GM12878 (cell line): ENCODE data around the gene DCPS. TPM values are rescaled to one million over a fixed set of nuclear protein-coding genes. Genes with fewer than 3 reads are reported as not detected.
A peak's percentile ranks its signal among the peaks of the same experiment; 100 is the strongest.

Source experiments
- ASH2L ChIP-seq: fragments of 300-600, 200-600 bp; sonication (generic); IDR thresholded peaks from 2 replicates; pipeline ENCODE4 v1.6.1; 2017; ENCODE audit warnings: low read depth, mild to moderate bottlenecking, borderline replicate concordance
- BMI1 ChIP-seq: fragments of 450-650 bp; IDR thresholded peaks from 2 replicates; pipeline ENCODE4 v1.6.1; 2016; ENCODE audit warnings: mild to moderate bottlenecking, moderate library complexity, borderline replicate concordance
- CBFB ChIP-seq: IDR thresholded peaks from 2 replicates; pipeline ENCODE4 v1.6.1; 2016; ENCODE audit warnings: antibody characterized with exemption, low read depth
- CHD4 ChIP-seq: fragments of 200-600 bp; sonication (generic); IDR thresholded peaks from 2 replicates; pipeline ENCODE4 v1.6.1; 2016; ENCODE audit warnings: mild to moderate bottlenecking
- HCFC1 ChIP-seq: fragments of 150-350 bp; IDR thresholded peaks from 2 replicates; pipeline ENCODE4 v1.6.1; 2014; ENCODE audit warnings: low read length
- HSF1 ChIP-seq: fragments of 150-350 bp; IDR thresholded peaks from 2 replicates; pipeline ENCODE4 v1.6.1; 2014; ENCODE audit warnings: mild to moderate bottlenecking, low read depth, low read length
- IRF3 ChIP-seq: fragments of 450-650 bp; IDR thresholded peaks from 2 replicates; pipeline ENCODE4 v1.6.1; 2014; ENCODE audit warnings: mild to moderate bottlenecking
- NR2C2 ChIP-seq: IDR thresholded peaks from 2 replicates; pipeline ENCODE4 v1.6.1; 2011; ENCODE audit warnings: borderline replicate concordance, low read depth; ENCODE audit not compliant: control insufficient read depth, insufficient read length
- PAX8 ChIP-seq: fragments of 450-650 bp; IDR thresholded peaks from 2 replicates; pipeline ENCODE4 v1.6.1; 2017; ENCODE audit warnings: mild to moderate bottlenecking, moderate library complexity
- POU2F2 ChIP-seq: IDR thresholded peaks from 3 replicates; pipeline ENCODE4 v1.6.1; 2011; ENCODE audit warnings: low read depth, mild to moderate bottlenecking, low read length, borderline replicate concordance
- PRDM15 ChIP-seq: fragments of 450-650 bp; formaldehyde crosslinking; IDR thresholded peaks from 2 replicates; pipeline ENCODE4 v1.4.0; 2020; ENCODE audit warnings: mild to moderate bottlenecking, moderate library complexity
- RUNX3 ChIP-seq: IDR thresholded peaks from 2 replicates; pipeline ENCODE4 v1.6.1; 2012; ENCODE audit warnings: low read length, inconsistent platforms
- SMAD1 ChIP-seq: fragments of 450-650 bp; IDR thresholded peaks from 2 replicates; pipeline ENCODE4 v1.6.1; 2018; ENCODE audit warnings: mild to moderate bottlenecking, low read depth; ENCODE audit not compliant: partially characterized antibody
- SREBF1 ChIP-seq: IDR thresholded peaks from 2 replicates; pipeline ENCODE4 v1.6.1; 2012; ENCODE audit warnings: mild to moderate bottlenecking, low read length
- TCF12 ChIP-seq: IDR thresholded peaks from 2 replicates; pipeline ENCODE4 v1.6.1; 2011; ENCODE audit warnings: low read depth, mild to moderate bottlenecking, low read length
- TCF3 ChIP-seq: IDR thresholded peaks from 2 replicates; pipeline ENCODE4 v1.6.1; 2012; ENCODE audit warnings: low read depth, mild to moderate bottlenecking, low read length, borderline replicate concordance; ENCODE audit not compliant: insufficient read depth
- USF2 ChIP-seq: IDR thresholded peaks from 2 replicates; pipeline ENCODE4 v1.6.1; 2011; ENCODE audit warnings: low read depth, low read length, improper control_type of control experiment, borderline replicate concordance
- WRNIP1 ChIP-seq: IDR thresholded peaks from 2 replicates; pipeline ENCODE4 v1.6.1; 2011; ENCODE audit warnings: low read depth, low read length, improper control_type of control experiment, borderline replicate concordance
- ZBTB33 ChIP-seq: fragments of 450-650 bp; IDR thresholded peaks from 2 replicates; pipeline ENCODE4 v1.6.1; 2017; ENCODE audit warnings: mild to moderate bottlenecking
- ZNF24 ChIP-seq: fragments of 450-650 bp; IDR thresholded peaks from 2 replicates; pipeline ENCODE4 v1.6.1; 2017; ENCODE audit warnings: antibody characterized with exemption, mild to moderate bottlenecking
- ZNF384 ChIP-seq: IDR thresholded peaks from 2 replicates; pipeline ENCODE4 v1.6.1; 2012; ENCODE audit warnings: low read depth, mild to moderate bottlenecking, low read length, improper control_type of control experiment, borderline replicate concordance
- polyA plus RNA-seq, 11 experiments: library from polyadenylated mRNA; depleted of rRNA in 4 of 11; unstranded in 6 of 11; stranded (reverse) in 5 of 11; fragments of >200 nt; fragmentation: Nextera tagmentation in 4 of 11; fragmentation: Illumina TruSeq in 1 of 11; extraction: Ambion mirVana in 4 of 11; extraction: Trizol in 1 of 11; gene quantifications; 1 replicate in 1 of 11; 2 replicates in 10 of 11; pipeline versions ENCODE4 v1.2.1 to v1.2.3, GENCODE V29; 2011 to 2016; ENCODE audit warnings: inconsistent platforms in 2 of 11, missing spikeins in 2 of 11, low read depth in 1 of 11
- total RNA-seq, 4 experiments: library from RNA; depleted of rRNA in 3 of 4; stranded (reverse); fragments of >200 nt in 3 of 4; fragmentation: Illumina TruSeq in 1 of 4; extraction: Trizol in 1 of 4; gene quantifications; 2 replicates each; pipeline versions ENCODE4 v1.2.1 to v1.2.3, GENCODE V29; 2013 to 2021

Gene DCPS
- total and polyA plus RNA-seq, 10 of the 15 experiments (the other 5 are each of a cell fraction or from before 2014, with no cell fraction given): 23.5 to 101 (median 67.4) TPM

GRCh38 chr11:126310200-126310991 is 6.5 kb downstream of the DCPS start (continued):
- TF ChIP-seq ZNF384 (no peak), NR2C2 (no peak), POU2F2 (peak; percentile 35; the same call in 1 of the 3 replicates), WRNIP1 (no peak), SREBF1 (no peak), BMI1 (no peak), HSF1 (no peak), SMAD1 (no peak), IRF3 (no peak), USF2 (no peak), TCF3 (no peak), PRDM15 (CRISPR knock-in tag) (no peak), ASH2L (no peak), CBFB (0 out of 2 replicates have a peak, but pooled peaks have one; percentile 51), TCF12 (peak; percentile 69), CHD4 (no peak), ZBTB33 (peak; percentile 93), ZNF24 (no peak), HCFC1 (no peak), PAX8 (no peak), RUNX3 (peak; percentile 58)
